Measurements from ENCODE around the gene PRUNE2.
"Not testable (repeated sequence)": the region's sequence is repeated elsewhere in the genome, so short reads cannot be mapped to it uniquely, and the experiment has no call there.

Gene PRUNE2

GRCh38 chr9:76785501-76785900 lies 120.4 kb downstream of the PRUNE2 start:
- DNase-seq = no peak

GRCh38 chr9:76784881-76785280 lies 121.0 kb downstream of the PRUNE2 start:
- DNase-seq = no peak

DNA sequence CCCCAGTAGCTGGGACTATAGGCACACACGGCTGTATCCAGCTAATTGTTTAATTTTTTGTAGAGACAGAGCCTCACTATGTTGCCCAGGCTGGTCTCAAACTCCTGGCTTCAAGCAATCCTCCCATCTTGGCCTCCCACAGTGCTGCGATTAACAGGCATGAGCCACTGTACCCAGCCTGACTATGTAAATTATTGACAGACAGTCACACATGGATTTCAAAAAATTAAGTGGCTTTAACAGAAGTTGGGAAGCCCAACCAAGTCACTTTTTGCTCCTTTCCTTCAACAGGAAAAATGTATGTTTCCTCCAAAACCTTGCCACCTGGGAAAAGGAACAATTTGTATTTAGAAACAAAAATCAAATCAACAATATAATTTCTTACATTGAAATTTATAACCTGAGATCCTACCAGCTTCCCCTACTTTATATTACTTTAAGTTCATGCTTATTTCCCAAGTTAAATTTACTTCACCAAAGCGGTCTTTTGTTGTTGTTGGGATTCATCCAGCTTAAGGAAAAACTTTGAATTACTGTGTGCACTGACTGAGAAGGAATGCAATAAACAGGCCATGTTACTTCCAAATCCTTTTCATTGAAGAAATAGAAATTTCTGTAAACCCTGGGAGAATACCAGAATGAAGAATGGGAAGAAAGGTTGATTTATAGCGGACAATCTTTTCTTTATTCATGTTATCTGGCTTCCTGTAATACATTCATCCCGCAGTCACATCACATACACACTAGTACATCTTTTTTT lies 133.0 kb downstream of the PRUNE2 start:
- no peak for DNase-seq

DNA sequence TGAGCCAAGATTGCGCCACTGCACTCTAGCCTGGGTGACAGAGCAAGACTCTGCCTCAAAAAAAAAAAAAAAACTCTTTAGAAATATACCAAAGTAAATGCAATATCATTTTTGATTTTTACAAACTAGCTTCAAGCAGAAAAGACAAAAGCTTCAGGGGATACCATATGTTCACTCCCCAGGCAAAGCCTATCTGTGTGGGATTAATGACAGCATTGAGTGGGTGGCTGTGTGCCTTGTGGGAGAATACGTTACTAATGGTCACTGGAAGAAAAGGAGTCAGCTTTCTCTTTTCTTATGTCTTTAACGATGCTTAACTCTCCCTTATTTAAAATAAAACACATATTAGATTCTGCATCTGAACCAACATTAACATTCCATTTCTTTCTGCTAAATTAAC lies 139.8 kb downstream of the PRUNE2 start:
- no peak for DNase-seq

DNA sequence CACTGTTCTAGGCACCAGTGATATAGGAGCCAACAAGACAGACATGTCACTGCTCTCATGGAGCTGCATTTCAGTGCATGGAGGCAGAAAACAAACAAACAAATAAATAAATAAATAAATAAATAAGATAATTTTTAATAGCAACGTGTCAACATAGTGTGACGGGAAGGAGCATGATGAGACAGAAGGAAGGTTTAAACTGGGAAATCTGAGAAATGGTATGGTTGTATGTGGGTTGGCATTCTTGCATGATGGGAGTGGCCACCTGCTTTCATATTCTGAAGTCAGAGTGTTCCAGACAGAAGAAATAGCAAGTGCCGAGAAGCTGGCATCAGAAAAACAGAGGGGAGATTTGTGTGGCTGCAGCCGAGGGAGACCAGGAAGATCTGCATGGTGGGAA lies 141.8 kb downstream of the PRUNE2 start, which contains the start of gene PCA3:
TSS of gene PCA3 (plus strand) at position 301 of the 400 bp plus-strand sequence.
- DNase-seq = no peak

GRCh38 chr9:76761448-76761847 lies 144.5 kb downstream of the PRUNE2 start:
- DNase-seq = no peak

DNA sequence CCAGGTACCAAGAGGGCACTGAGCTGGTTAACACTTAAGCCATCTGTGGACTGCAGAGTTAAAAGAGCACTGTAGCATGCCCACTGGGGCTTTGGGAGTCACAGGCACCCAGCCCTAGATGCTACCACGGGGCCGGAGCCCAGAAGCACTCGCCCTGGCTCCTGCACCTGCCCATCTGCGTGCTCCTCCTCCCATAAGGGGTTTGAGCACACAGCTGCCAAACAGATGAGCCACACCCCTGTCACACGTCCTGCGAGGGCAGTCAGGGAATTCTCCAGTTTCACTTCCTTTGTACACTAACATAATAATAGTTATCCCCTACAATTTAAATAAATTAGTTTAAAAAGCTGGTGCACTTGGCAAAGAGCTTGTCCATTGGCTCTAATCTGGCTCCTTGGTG lies 146.2 kb downstream of the PRUNE2 start:
- DNase-seq = peak; percentile 79

DNA sequence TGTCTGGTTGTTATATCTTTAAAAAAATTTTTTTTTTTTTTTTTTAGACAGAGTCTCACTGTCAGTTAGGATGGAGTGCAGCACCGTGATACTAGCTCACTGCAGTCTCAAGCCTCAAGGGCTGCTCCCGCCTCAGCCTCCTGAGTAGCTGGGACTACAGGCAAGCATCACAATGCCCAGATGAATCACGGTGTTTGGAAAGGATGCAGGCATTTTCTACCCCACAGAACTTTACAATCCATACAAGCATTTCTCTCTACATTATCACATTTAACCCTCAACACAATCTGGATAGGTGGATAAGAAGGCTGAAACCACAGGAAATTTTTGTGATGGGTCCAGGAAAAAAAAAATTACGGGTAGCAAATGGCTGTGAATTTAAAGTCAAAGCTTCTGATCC lies 147.4 kb downstream of the PRUNE2 start:
- no peak for DNase-seq

DNA sequence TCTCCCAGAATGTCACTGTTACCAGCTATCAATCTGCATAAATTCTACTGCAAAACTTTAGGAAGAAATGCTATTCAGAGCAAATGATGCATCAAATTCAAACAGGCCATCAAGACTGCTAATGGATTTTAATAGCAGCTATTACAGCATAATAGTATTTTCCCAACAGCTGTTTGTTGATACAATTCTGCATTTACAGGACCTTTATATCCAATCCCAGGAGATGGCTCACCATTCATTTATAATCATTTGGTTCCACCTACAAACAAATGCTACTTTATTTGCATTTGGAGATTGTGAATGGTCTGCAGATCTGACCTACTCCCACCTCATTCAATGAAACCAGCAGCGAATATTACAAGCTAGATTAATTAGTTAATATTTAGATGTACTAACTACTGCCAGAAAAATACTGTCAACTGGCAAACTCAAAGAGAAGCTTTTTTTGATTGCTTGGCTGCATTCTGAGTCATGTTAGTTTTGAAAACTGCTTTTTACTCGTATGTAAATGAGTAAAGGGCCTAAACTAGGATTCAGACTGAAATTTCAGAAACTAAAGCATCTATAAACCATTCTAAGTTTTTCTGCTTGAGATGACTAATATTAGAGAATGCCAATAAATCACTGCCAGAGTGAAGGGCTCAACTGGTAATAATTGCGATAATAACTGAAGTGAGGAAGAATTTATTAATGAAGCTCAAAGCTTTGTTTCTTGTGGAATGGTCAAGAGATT lies 148.8 kb downstream of the PRUNE2 start:
- peak; percentile 43 for DNase-seq

DNA sequence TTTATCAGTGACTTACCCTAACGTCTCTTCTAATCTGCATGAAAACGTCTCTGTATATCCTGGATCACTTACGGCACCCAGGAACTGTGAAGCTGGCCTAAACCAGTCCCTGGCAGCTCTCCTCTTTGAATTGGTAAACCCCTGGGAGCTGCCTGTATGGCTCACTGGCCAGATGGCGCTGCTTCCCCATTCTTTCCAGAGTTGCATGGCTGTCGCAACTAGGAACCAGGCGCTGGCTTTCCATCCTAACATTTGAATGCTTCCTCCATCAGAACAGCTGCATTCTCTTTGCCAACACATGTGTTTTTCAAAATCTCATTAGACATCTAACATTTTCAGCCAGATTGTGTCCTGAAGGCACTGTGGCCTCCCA lies 149.7 kb downstream of the PRUNE2 start:
- DNase-seq = peak; percentile 80

DNA sequence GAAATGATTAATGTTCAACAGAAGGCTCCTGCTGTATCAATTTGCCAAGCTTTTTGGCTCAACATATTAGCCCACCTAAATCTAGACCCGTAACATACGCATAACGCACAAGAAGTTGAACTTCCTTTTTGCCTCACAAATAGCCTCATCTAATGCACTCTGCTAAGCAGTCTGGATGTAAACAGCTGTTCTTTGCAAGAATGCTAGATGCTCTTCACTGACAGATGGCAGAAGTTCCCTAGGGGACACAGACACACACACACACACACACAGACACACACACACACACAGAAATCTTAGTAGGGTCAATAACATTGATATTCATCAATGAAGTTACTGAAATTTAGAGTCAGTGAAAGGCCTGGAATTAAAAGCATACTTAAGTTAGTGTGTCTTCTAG lies 154.9 kb downstream of the PRUNE2 start:
- no peak for DNase-seq

- DNase-seq = no peak
Measured at GRCh38 chr9:76744336-76744735, 161.6 kb downstream of the PRUNE2 start.

GRCh38 chr9:76743931-76744330 lies 162.0 kb downstream of the PRUNE2 start:
- no peak for DNase-seq

GRCh38 chr9:76742890-76743289 lies 163.0 kb downstream of the PRUNE2 start:
- not testable (repeated sequence) for DNase-seq

DNA sequence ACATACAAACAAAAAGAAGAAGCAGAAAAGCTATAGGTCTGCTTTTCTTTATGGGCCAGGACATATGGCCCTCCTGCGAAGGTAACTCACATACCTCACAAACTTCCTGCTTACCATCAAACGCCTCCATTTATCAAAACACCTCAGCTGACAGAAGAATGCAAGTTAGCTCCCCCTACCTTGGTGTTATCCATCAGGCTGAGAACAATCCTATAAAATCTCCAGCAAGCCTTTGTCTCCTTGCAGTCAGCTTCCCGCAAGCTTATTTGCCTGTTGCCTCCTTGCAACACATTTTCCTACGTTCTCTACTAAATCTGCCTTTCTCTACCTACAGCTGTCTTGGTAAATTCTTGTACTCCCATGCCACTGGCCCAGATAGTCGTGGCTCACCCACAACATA lies 164.4 kb downstream of the PRUNE2 start:
- no peak for DNase-seq

DNA sequence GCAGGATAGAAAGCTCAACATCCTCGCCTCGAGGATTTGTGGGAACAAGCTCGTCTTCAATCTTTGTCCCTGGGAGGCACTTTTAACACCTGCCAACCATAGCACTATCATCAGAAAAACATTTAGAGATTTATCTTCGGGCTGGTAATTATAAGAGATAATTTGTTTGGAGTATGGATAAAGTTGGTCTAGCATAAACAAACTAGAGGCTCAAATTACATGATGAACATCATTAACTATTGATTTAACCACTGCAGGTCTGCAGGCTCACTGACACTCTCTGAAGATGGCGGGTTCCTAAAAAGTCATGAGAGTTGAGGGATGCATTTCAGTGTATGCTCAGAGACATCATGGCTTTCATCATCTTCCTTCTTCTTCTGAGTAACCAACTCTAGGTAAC lies 167.5 kb downstream of the PRUNE2 start:
- no peak for DNase-seq

GRCh38 chr9:76737154-76737902 lies 168.6 kb downstream of the PRUNE2 start:
- DNase-seq = no peak

DNA sequence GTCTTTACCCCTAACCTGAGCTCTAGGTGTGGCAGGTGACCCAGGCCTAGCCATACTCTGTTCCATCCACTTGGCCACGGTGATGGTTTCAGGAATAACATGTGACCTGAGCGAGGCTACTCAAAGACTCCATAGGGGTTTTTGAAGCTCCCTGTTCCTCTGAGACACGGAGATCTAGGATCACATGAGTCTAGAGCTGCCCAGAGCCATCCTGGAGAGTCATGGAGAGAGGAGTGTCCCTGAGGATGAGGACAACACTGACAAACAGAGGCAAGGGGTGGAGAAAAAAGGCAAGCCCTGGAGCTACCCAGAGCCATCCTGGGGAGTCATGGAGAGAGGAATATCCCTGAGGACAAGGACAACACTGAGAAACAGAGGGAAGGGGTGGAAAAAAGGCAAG lies 171.2 kb downstream of the PRUNE2 start:
- no peak for DNase-seq

- no peak for DNase-seq
Measured at GRCh38 chr9:76733096-76733495, 172.8 kb downstream of the PRUNE2 start.

- no peak for DNase-seq
Measured at GRCh38 chr9:76732341-76732958, 173.5 kb downstream of the PRUNE2 start.

DNA sequence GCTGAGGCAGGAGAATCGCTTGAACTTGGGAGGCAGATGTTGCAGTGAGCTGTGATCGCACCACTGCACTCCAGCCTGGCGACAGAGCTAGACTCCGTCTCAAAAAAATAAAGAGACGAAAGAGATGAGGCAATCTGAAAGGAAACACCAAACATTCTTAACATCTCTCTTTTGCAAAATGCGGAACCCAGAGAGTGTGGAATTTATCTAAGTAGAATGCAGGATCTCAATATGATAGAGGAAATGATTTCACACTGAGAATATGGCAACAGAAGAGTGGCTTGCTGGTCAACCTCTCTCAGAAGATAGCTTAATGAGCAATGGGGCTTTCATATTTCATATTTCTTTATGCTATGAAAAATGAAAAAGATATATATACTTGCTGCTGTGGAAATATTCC lies 175.1 kb downstream of the PRUNE2 start:
- no peak for DNase-seq

DNA sequence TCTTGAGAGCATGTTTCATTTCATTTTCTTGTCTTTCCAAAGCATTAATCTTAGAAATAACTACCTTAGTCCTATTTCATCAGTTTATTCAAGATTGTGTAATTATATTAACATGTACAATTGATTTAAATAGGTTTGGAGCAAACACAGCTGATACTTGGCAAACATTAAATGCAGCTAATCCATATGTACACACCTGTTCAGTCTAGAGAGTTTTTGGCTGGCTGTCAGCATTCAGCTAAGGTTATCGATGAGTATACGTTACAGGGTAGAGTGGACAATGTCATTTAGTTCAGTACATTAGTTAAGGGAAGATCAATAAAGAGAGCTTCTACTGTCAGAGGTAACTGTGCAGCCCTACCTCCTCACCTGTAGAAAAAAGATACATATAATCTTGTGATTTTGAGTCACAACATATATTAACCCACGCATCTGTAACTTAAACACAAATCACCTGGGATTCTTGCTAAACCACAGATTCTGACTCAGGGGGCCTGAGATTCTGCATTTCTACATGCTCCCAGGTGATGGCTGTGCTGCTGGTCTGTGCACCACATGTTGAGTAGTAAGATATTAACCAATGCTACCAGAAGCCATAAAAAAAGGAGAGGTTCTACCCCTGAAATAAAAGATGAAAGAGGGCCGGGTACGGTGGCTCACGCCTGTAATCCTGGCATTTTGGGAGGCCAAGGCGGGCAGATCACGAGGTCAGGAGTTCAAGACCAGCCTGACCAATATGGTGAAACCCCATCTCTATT lies 175.8 kb downstream of the PRUNE2 start:
- peak; percentile 92 for DNase-seq

GRCh38 chr9:76729116-76729515 lies 176.8 kb downstream of the PRUNE2 start:
- peak; percentile 24 for DNase-seq
